Erythroblast (primary cell): ENCODE data around the gene KRTAP9-2.
"Not testable (repeated sequence)": the region's sequence is repeated elsewhere in the genome, so short reads cannot be mapped to it uniquely, and the experiment has no call there.

Experiments
- GATA1 ChIP-seq: IDR thresholded peaks from 2 replicates; pipeline ENCODE4 v1.6.1; 2011; ENCODE audit warnings: low read depth, mild to moderate bottlenecking, control low read depth, low read length, moderate library complexity
- POLR2A ChIP-seq: IDR thresholded peaks from 2 replicates; pipeline ENCODE4 v1.6.1; 2011; ENCODE audit warnings: mild to moderate bottlenecking, low read length

- TF ChIP-seq POLR2A, GATA1: not testable (repeated sequence)
Observed at GRCh38 chr17:41237949-41238437, 11.5 kb downstream of the KRTAP9-2 start, which contains the start of gene KRTAP9-8.
